SU-DHL-6 (cell line): ENCODE results near the gene MX2.

Source experiments
- H2AFZ ChIP-seq: fragments of 200-600 bp; sonication (generic); 2 replicates; pipeline ENCODE4 v1.6.1; 2014; ENCODE audit warnings: low read depth, mild to moderate bottlenecking, moderate library complexity, mixed read lengths, antibody characterized with exemption, low read length; ENCODE audit not compliant: severe bottlenecking
- H3F3A ChIP-seq: fragments of 200-600 bp; shearing (Covaris generic); 2 replicates; pipeline ENCODE4 v1.6.0; 2016; ENCODE audit warnings: antibody characterized with exemption, mild to moderate bottlenecking; ENCODE audit not compliant: insufficient read depth
- H3K27ac ChIP-seq: fragments of 200-600 bp; sonication (generic); 2 replicates; pipeline ENCODE4 v1.5.1; 2016; ENCODE audit warnings: low read depth, mild to moderate bottlenecking, low read length, moderate library complexity, mixed read lengths
- H3K27me3 ChIP-seq: fragments of 200-600 bp; sonication (generic), shearing (Covaris generic); 2 replicates; pipeline ENCODE4 v1.6.0; 2014; ENCODE audit warnings: mild to moderate bottlenecking, low read length
- H3K36me3 ChIP-seq: fragments of 200-600 bp; sonication (generic); 2 replicates; pipeline ENCODE4 v1.6.1; 2014; ENCODE audit warnings: mild to moderate bottlenecking, low read length, mixed read lengths
- H3K4me2 ChIP-seq: fragments of 300-600, 200-600 bp; shearing (Covaris generic), sonication (generic); 2 replicates; pipeline ENCODE4 v1.6.0; 2014; ENCODE audit warnings: low read length, low read depth, mild to moderate bottlenecking; ENCODE audit not compliant: poor library complexity, severe bottlenecking
- H3K4me3 ChIP-seq: fragments of 200-600 bp; sonication (generic); 2 replicates; pipeline ENCODE4 v1.5.1; 2014; ENCODE audit warnings: antibody characterized with exemption, low read length, mild to moderate bottlenecking, mixed read lengths; ENCODE audit not compliant: insufficient read depth, poor library complexity, severe bottlenecking
- H3K79me2 ChIP-seq: fragments of 200-600 bp; sonication (generic); 2 replicates; pipeline ENCODE4 v1.6.1; 2014; ENCODE audit warnings: mild to moderate bottlenecking, low read length, moderate library complexity; ENCODE audit not compliant: insufficient read depth
- H3K9ac ChIP-seq: fragments of 200-600 bp; sonication (generic); 2 replicates; pipeline ENCODE4 v1.7.0; 2014; ENCODE audit warnings: mild to moderate bottlenecking, low read length
- H3K9me2 ChIP-seq: fragments of 200-600 bp; sonication (generic); replicated peaks from 2 replicates; pipeline ENCODE4 v1.6.1; 2014; ENCODE audit warnings: low read length; ENCODE audit not compliant: insufficient read depth
- H3K9me3 ChIP-seq: fragments of 200-600 bp; sonication (generic); 2 replicates; pipeline ENCODE4 v1.6.1; 2014; ENCODE audit warnings: low read length, mixed read lengths; ENCODE audit not compliant: insufficient read depth
- H4K20me1 ChIP-seq: fragments of 200-600 bp; sonication (generic); 2 replicates; pipeline ENCODE4 v1.6.1; 2014; ENCODE audit warnings: low read depth, mild to moderate bottlenecking, antibody characterized with exemption, low read length, moderate library complexity, mixed read lengths
- EZH2phosphoT487 ChIP-seq: fragments of 200-600 bp; sonication (generic), shearing (Covaris generic); conservative IDR thresholded peaks from 2 replicates; pipeline ENCODE4 v1.6.1; 2018; ENCODE audit warnings: mild to moderate bottlenecking, antibody characterized with exemption, low read length, moderate library complexity, mixed read lengths
- TF ChIP-seq, protein P1 (sequence below): fragments of 200-600 bp; sonication (generic); IDR thresholded peaks from one replicate; pipeline ENCODE4 v1.5.1; 2017; ENCODE audit warnings: antibody characterized with exemption, mild to moderate bottlenecking, low read length, moderate library complexity; ENCODE audit not compliant: insufficient read depth, poor library complexity, severe bottlenecking

The MX2 gene

GRCh38 chr21:41451753-41452676 lies 90.2 kb downstream of the MX2 start:
- Histone ChIP-seq H3K4me2 (no peak overlapping the region), H3K79me2 (no peaks in the 10 kb centered on the region), H4K20me1 (no peaks in the 10 kb centered on the region), H3K4me3 (no peak overlapping the region), H3K27ac (no peak overlapping the region), H3K27me3 (no peaks in the 10 kb centered on the region), H3K36me3 (no peaks in the 10 kb centered on the region), H3K9ac (no peak overlapping the region), H2AFZ (no peak overlapping the region), H3F3A (no peaks in the 10 kb centered on the region), H3K9me2 (no peaks in the 10 kb centered on the region), H3K9me3 (no peaks in the 10 kb centered on the region)
- no peak for TF ChIP-seq EZH2phosphoT487
- TF ChIP-seq, protein P1, sequence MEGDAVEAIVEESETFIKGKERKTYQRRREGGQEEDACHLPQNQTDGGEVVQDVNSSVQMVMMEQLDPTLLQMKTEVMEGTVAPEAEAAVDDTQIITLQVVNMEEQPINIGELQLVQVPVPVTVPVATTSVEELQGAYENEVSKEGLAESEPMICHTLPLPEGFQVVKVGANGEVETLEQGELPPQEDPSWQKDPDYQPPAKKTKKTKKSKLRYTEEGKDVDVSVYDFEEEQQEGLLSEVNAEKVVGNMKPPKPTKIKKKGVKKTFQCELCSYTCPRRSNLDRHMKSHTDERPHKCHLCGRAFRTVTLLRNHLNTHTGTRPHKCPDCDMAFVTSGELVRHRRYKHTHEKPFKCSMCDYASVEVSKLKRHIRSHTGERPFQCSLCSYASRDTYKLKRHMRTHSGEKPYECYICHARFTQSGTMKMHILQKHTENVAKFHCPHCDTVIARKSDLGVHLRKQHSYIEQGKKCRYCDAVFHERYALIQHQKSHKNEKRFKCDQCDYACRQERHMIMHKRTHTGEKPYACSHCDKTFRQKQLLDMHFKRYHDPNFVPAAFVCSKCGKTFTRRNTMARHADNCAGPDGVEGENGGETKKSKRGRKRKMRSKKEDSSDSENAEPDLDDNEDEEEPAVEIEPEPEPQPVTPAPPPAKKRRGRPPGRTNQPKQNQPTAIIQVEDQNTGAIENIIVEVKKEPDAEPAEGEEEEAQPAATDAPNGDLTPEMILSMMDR: no peak

DNA sequence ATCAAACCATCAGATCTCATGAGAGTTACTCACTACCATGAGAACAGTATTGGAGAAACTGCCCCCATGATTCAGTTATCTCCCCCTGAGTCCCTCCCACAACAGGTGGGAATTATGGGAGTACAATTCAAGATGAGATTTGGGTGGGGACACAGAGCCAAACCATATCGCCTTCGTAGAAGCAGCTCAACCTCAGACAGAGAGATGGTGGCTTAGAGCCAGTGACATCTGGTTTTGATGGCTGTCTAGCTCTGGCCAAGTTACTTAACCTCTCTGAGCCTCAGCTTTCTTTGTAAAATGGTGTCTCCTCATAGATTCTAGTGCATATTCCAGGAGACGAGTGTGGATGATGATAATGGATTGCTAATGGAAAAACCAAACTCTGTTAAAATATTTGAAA lies 91.4 kb downstream of the MX2 start:
- Histone ChIP-seq H3K27ac (no peak overlapping the region), H3K27me3 (no peaks in the 10 kb centered on the region), H3K9me2 (no peaks in the 10 kb centered on the region), H3K4me2 (no peak overlapping the region), H3K4me3 (no peak overlapping the region), H3F3A (no peaks in the 10 kb centered on the region), H2AFZ (no peak overlapping the region), H3K9me3 (no peaks in the 10 kb centered on the region), H3K9ac (no peak overlapping the region), H4K20me1 (no peaks in the 10 kb centered on the region), H3K36me3 (no peaks in the 10 kb centered on the region), H3K79me2 (no peaks in the 10 kb centered on the region)
- no peak for TF ChIP-seq EZH2phosphoT487

DNA sequence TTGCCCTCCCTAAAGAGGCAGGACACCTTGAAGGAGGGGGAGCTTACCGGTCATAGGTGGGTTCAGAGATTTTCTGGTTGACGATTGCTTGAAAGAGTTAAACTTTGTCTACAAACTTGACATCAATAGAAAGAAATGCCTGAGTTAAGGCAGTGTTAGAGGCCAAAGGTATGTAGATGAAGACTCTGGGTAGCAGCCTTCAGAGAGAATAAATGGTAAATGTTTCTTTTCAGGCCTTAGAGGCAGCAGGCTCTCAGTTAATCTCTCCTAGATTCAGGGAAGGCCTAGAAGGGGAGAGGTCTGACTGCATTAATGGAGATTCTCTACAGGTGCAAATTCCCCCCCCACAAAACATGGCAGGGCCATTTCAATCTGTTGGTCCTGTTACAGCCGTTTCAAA lies 91.9 kb downstream of the MX2 start:
- Histone ChIP-seq H3K9ac (no peak overlapping the region), H3K27me3 (no peaks in the 10 kb centered on the region), H3K79me2 (no peaks in the 10 kb centered on the region), H3K36me3 (no peaks in the 10 kb centered on the region), H4K20me1 (no peaks in the 10 kb centered on the region), H3K9me3 (no peaks in the 10 kb centered on the region), H2AFZ (no peak overlapping the region), H3F3A (no peaks in the 10 kb centered on the region), H3K4me3 (no peak overlapping the region), H3K9me2 (no peaks in the 10 kb centered on the region), H3K4me2 (no peak overlapping the region), H3K27ac (no peak overlapping the region)
- no peak for TF ChIP-seq EZH2phosphoT487
- TF ChIP-seq, protein P1: no peak

DNA sequence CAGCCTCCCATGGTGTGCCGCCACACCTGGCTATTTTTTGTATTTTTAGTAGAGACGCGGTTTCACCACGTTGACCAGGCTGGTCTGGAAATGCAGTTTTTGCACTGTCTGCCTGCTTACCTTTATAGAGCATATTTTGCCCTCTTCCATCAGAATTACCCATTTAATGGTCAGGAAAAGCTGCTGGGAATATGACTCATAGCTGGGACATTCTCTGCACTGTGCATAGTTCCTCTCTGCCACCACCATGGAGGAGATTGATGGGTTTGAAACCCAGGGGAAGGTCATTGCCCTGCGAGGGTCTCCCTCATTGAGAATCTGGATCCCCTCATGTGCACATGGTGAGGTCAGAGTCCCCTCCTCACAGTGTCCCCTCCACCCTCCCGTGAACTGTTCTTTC lies 96.3 kb downstream of the MX2 start:
- Histone ChIP-seq H3K9ac (no peak overlapping the region), H3K9me3 (no peaks in the 10 kb centered on the region), H3K79me2 (no peaks in the 10 kb centered on the region), H3K4me2 (no peak overlapping the region), H3K27ac (no peak overlapping the region), H2AFZ (no peak overlapping the region), H3K9me2 (no peaks in the 10 kb centered on the region), H3K36me3 (no peaks in the 10 kb centered on the region), H3K27me3 (no peaks in the 10 kb centered on the region), H4K20me1 (no peaks in the 10 kb centered on the region), H3F3A (no peaks in the 10 kb centered on the region), H3K4me3 (no peak overlapping the region)
- no peak for TF ChIP-seq EZH2phosphoT487
- TF ChIP-seq, protein P1: no peak
